MCF 10A (cell line): ENCODE results near the gene SDHAF3. TPM values are rescaled to one million over a fixed set of nuclear protein-coding genes. Genes with fewer than 3 reads are reported as not detected.

Source experiments
- BruUV-seq: library from RNA; stranded (reverse); fragments of 400-500 nt; replicated peaks from 2 replicates; lab custom pipeline; 2021; lab: Mats Ljungman, UMichigan
- CTCF ChIA-PET: fragments of 300-600 bp; sonication (Branson Sonifier 250); formaldehyde crosslinking; extraction: SDS; loops from one replicate; lab custom pipeline; 2021; ENCODE audit warnings: antibody characterized with exemption, inconsistent platforms; lab: Yijun Ruan, JAX
- POLR2A ChIA-PET: fragments of 300-600, 350-650 bp; sonication (Branson Sonifier 250); formaldehyde crosslinking; extraction: SDS; loops from one replicate; lab custom pipeline; 2020; ENCODE audit warnings: antibody characterized with exemption, inconsistent platforms; lab: Yijun Ruan, JAX
- DNase-seq: peaks from one replicate; pipeline ENCODE4 v3.0.0-alpha.2; 2018; ENCODE audit not compliant: unreplicated experiment
- H3K27ac Mint-ChIP-seq: one replicate; pipeline ENCODE4 v1.8.0; 2022; ENCODE audit warnings: mild to moderate bottlenecking, low read depth, mixed read lengths; ENCODE audit not compliant: unreplicated experiment
- H3K27me3 Mint-ChIP-seq: one replicate; pipeline ENCODE4 v1.8.0; 2022; ENCODE audit warnings: mixed read lengths; ENCODE audit not compliant: insufficient read depth, unreplicated experiment
- H3K36me3 Mint-ChIP-seq: one replicate; pipeline ENCODE4 v1.8.0; 2022; ENCODE audit warnings: mild to moderate bottlenecking, moderate library complexity, mixed read lengths; ENCODE audit not compliant: insufficient read depth, unreplicated experiment
- H3K4me1 Mint-ChIP-seq: one replicate; pipeline ENCODE4 v1.8.0; 2022; ENCODE audit warnings: mixed read lengths; ENCODE audit not compliant: insufficient read depth, unreplicated experiment
- H3K4me3 Mint-ChIP-seq: one replicate; pipeline ENCODE4 v1.8.0; 2022; ENCODE audit warnings: mild to moderate bottlenecking, moderate library complexity, mixed read lengths; ENCODE audit not compliant: unreplicated experiment
- H3K9me3 Mint-ChIP-seq: one replicate; pipeline ENCODE4 v1.8.0; 2022; ENCODE audit warnings: mixed read lengths; ENCODE audit not compliant: unreplicated experiment
- CTCF ChIP-seq: fragments of 200-600 bp; IDR thresholded peaks from one replicate; pipeline ENCODE4 v1.8.0; 2022; ENCODE audit warnings: antibody characterized with exemption, mild to moderate bottlenecking; ENCODE audit not compliant: unreplicated experiment
- intact Hi-C: fragments of 100-400 bp; cut with micrococcal nuclease; formaldehyde crosslinking; loops from 2 replicates; pipeline ENCODE4 v1.14.1; 2022
- total RNA-seq: library from RNA; stranded (reverse); gene quantifications from 2 replicates; pipeline ENCODE4 v1.2.3, GENCODE V29; 2022

Gene SDHAF3
- total RNA-seq, 1 experiment from 2014 or later: 12.3 TPM

- BruUV-seq: no TSS peak
- CTCF ChIA-PET: no interaction called here
- intact Hi-C loops: no loop called here
- H3K27ac Mint-ChIP-seq: no peak overlapping the region
- no peaks in the 10 kb centered on the region for H3K9me3 Mint-ChIP-seq
- POLR2A ChIA-PET: no interaction called here
- TF ChIP-seq CTCF: no peak
- H3K36me3 Mint-ChIP-seq: no peaks in the 10 kb centered on the region
- H3K4me1 Mint-ChIP-seq: no peaks in the 10 kb centered on the region
- H3K4me3 Mint-ChIP-seq: no peak overlapping the region
- peaks cover 49% of the 10 kb centered on the region for H3K27me3 Mint-ChIP-seq
- DNase-seq: no peak
Measured at GRCh38 chr7:97218767-97219166, 101.3 kb downstream of the SDHAF3 start.

GRCh38 chr7:97219237-97219636 is 101.7 kb downstream of the SDHAF3 start:
- intact Hi-C loops: no loop called here
- Mint-ChIP-seq H3K27ac (no peak overlapping the region), H3K9me3 (no peaks in the 10 kb centered on the region), H3K36me3 (no peaks in the 10 kb centered on the region), H3K27me3 (peaks cover 44% of the 10 kb centered on the region), H3K4me3 (no peak overlapping the region), H3K4me1 (no peaks in the 10 kb centered on the region)
- POLR2A ChIA-PET: interaction anchor here (0.6 kb wide), 1 partner anchor 25 kb away, joined by 3 read pairs; no protein-coding TSS in a partner anchor
- no TSS peak for BruUV-seq
- no peak for DNase-seq
- CTCF ChIA-PET: no interaction called here
- no peak for TF ChIP-seq CTCF

- Mint-ChIP-seq H3K9me3 (no peaks in the 10 kb centered on the region), H3K27me3 (peaks cover 49% of the 10 kb centered on the region), H3K4me1 (no peaks in the 10 kb centered on the region), H3K4me3 (no peak overlapping the region), H3K36me3 (no peaks in the 10 kb centered on the region), H3K27ac (no peak overlapping the region)
- TF ChIP-seq CTCF: no peak
- no TSS peak for BruUV-seq
- intact Hi-C loops: no loop called here
- DNase-seq: no peak
- ChIA-PET POLR2A (interaction anchor here (0.7 kb wide), 1 partner anchor 17 kb away, joined by 7 read pairs; no protein-coding TSS in a partner anchor), CTCF (interaction anchor here (0.6 to 0.9 kb wide), 3 partner anchors 44 to 1308 kb away, joined by 3 to 4 read pairs (median 3); no protein-coding TSS in a partner anchor)
Measured at GRCh38 chr7:97224316-97224715, 106.8 kb downstream of the SDHAF3 start.

- Mint-ChIP-seq H3K4me3 (no peak overlapping the region), H3K4me1 (no peaks in the 10 kb centered on the region), H3K27ac (no peak overlapping the region), H3K9me3 (no peaks in the 10 kb centered on the region), H3K27me3 (peaks cover 39% of the 10 kb centered on the region), H3K36me3 (no peaks in the 10 kb centered on the region)
- ChIA-PET CTCF (no interaction called here), POLR2A (no interaction called here)
- no peak for TF ChIP-seq CTCF
- DNase-seq: no peak
- intact Hi-C loops: no loop called here
- no TSS peak for BruUV-seq
Measured at GRCh38 chr7:97226541-97226940, 109.0 kb downstream of the SDHAF3 start.

Other genes with a start within 250 kb of the SDHAF3 start
- not detected in 2 replicates for gene DLX6, start 112.1 kb upstream of the SDHAF3 start, total RNA-seq
- gene DLX5, start 92.9 kb upstream of the SDHAF3 start, total RNA-seq: not detected in 2 replicates